ENCODE results near the gene NYAP2. TPM values are rescaled to one million over a fixed set of nuclear protein-coding genes. Genes with fewer than 3 reads are reported as not detected.

The NYAP2 gene
- total and polyA plus RNA-seq, 2 of the 4 experiments (the other 2 are of a cell fraction), result not detected

GRCh38 chr2:225660262-225661131, 261.0 kb downstream of the NYAP2 start:
- H3K27me3 ChIP-seq (ENCODE audit: control insufficient read depth, insufficient read depth, low read length), result peaks cover 3% of the 10 kb centered on the region
- no peak overlapping the region for H2BK120ac ChIP-seq (ENCODE audit: low read depth, low read length)
- no peak overlapping the region for H3K23ac ChIP-seq (ENCODE audit: low read depth, low read length)
- H2BK20ac ChIP-seq (ENCODE audit: low read depth, low read length), result no peak overlapping the region
- no peaks in the 10 kb centered on the region for H3K79me1 ChIP-seq (ENCODE audit: low read depth in 1 of 2, low read length in 2 of 2)
- ATAC-seq (ENCODE audit: low read depth) (peak; percentile 91), DNase-seq (peak; percentile 63)
- no peak overlapping the region for H3K56ac ChIP-seq (ENCODE audit: extremely low read depth, insufficient read depth, low read length)
- no peak overlapping the region for H2BK5ac ChIP-seq (ENCODE audit: low read depth, low read length, poor library complexity, severe bottlenecking)
- H4K91ac ChIP-seq (ENCODE audit: insufficient read depth, low read depth, low read length), result no peak overlapping the region
- dilution Hi-C loops (cut with HindIII; ENCODE audit: low sequenced_read_pairs, unreplicated experiment) (no loop called here), intact Hi-C loops (cut with micrococcal nuclease) (loop anchor here (1.0 to 5.0 kb wide), 9 partner anchors 377 to 1303 kb away; no protein-coding TSS in a partner anchor), in situ Hi-C loops (cut with MboI; ENCODE audit: low sequenced_read_pairs) (loop anchor here (10.0 to 25.0 kb wide), 4 partner anchors 648 to 1444 kb away; no protein-coding TSS in a partner anchor)
- H3K4me3 ChIP-seq (ENCODE audit: insufficient read depth, low read depth, low read length), result no peak overlapping the region
- no peaks in the 10 kb centered on the region for H3K4me1 ChIP-seq (ENCODE audit: control insufficient read depth, insufficient read depth, low read length)
- no peak overlapping the region for H3K14ac ChIP-seq (replicated peaks; ENCODE audit: low read depth, low read length)
- no TSS peak for BruUV-seq (replicated peaks)
- H4K8ac ChIP-seq (ENCODE audit: low read depth in 2 of 2, low read length in 2 of 2), result no peak overlapping the region
- no peak overlapping the region for H3K4me2 ChIP-seq (ENCODE audit: low read depth, low read length)
- H4K5ac ChIP-seq (ENCODE audit: low read depth, low read length), result no peak overlapping the region
- no peak overlapping the region for H3K18ac ChIP-seq (ENCODE audit: low read depth, low read length)
- no peak overlapping the region for H3K27ac ChIP-seq (ENCODE audit: insufficient read depth, low read length)
- no peak overlapping the region for H2AK5ac ChIP-seq (ENCODE audit: low read depth, low read length)
- no peak overlapping the region for H2AK9ac ChIP-seq (replicated peaks; ENCODE audit: low read depth, low read length, poor library complexity)
- no peaks in the 10 kb centered on the region for H3K9me1 ChIP-seq (ENCODE audit: insufficient read depth, low read length)
- no peak overlapping the region for H2AFZ ChIP-seq (replicated peaks; ENCODE audit: low read length, poor library complexity)
- no peak overlapping the region for H2BK15ac ChIP-seq (ENCODE audit: low read depth, low read length)
- H3K9me3 ChIP-seq (ENCODE audit: control insufficient read depth, insufficient read depth, low read length), result no peaks in the 10 kb centered on the region
- H3K4ac ChIP-seq (ENCODE audit: low read depth, low read length), result no peak overlapping the region
- TF ChIP-seq SMC3 (IDR thresholded peaks at IDR 0.05; ENCODE audit: low read depth, low read length) (peak; percentile 86), MAZ (IDR thresholded peaks at IDR 0.05; ENCODE audit: borderline replicate concordance, low read depth, low read length) (0 out of 2 replicates have a peak, but pooled peaks have one; percentile 25), POLR2A (IDR thresholded peaks at IDR 0.05; ENCODE audit: low read depth, low read length) (no peak), RAD21 (IDR thresholded peaks at IDR 0.05; ENCODE audit: low read length) (peak; percentile 97), CTCF (conservative IDR thresholded peaks at IDR 0.05; ENCODE audit: low read depth, low read length) (peak; percentile 93), NFE2L2 (IDR thresholded peaks at IDR 0.05; ENCODE audit: low read depth, low read length) (no peak), MAFK (IDR thresholded peaks at IDR 0.05; ENCODE audit: low read depth, low read length) (peak; percentile 96)
- no peak overlapping the region for H3K9ac ChIP-seq (ENCODE audit: low read depth, low read length)
- H4K20me1 ChIP-seq (ENCODE audit: insufficient read depth, low read length), result no peaks in the 10 kb centered on the region
- WGBS, 2 experiments (ENCODE audit: extremely low coverage in 2 of 2, insufficient read length in 1 of 2), result no CpG with 5 or more reads among the region's 11 CpGs
- ChIA-PET CTCF (interaction anchor here (0.5 to 2.4 kb wide), 27 partner anchors 9 to 1437 kb away, joined by 3 to 21 read pairs (median 4); no protein-coding TSS in a partner anchor), POLR2A (ENCODE audit: unreplicated experiment) (no interaction called here)
- no peaks in the 10 kb centered on the region for H3K36me3 ChIP-seq (ENCODE audit: control insufficient read depth, insufficient read depth, low read length)
